Measurements from ENCODE around the gene C2CD2L.
"Not testable (repeated sequence)": the region's sequence is repeated elsewhere in the genome, so short reads cannot be mapped to it uniquely, and the experiment has no call there.

Gene C2CD2L

GRCh38 chr11:119134389-119134978 is 27.3 kb downstream of the C2CD2L start:
- TF ChIP-seq SUZ12 (IDR thresholded peaks at IDR 0.05) (no peak), SP1 (IDR thresholded peaks at IDR 0.05) (no peak), NFRKB (IDR thresholded peaks at IDR 0.05) (no peak), BHLHE40 (IDR thresholded peaks at IDR 0.05; ENCODE audit: borderline replicate concordance) (no peak), ZNF384 (IDR thresholded peaks at IDR 0.05) (no peak), PKNOX1 (IDR thresholded peaks at IDR 0.05) (no peak), LEF1 (IDR thresholded peaks at IDR 0.05; ENCODE audit: borderline replicate concordance) (no peak), CTBP1 (IDR thresholded peaks at IDR 0.05; ENCODE audit: borderline replicate concordance) (no peak), FOXK2 (IDR thresholded peaks at IDR 0.05) (no peak), FOXM1 (IDR thresholded peaks at IDR 0.05; ENCODE audit: borderline replicate concordance) (no peak), FOXA1 (IDR thresholded peaks at IDR 0.05) (no peak), HDGF (IDR thresholded peaks at IDR 0.05; ENCODE audit: borderline replicate concordance) (no peak), ELF4 (IDR thresholded peaks at IDR 0.05) (no peak), ARNT (IDR thresholded peaks at IDR 0.05) (no peak), TARDBP (IDR thresholded peaks at IDR 0.05) (no peak), L3MBTL2 (conservative IDR thresholded peaks at IDR 0.05) (no peak)
- DNase-seq (ENCODE audit: extremely low spot score), result no peak
- POLR2A ChIA-PET, result interaction anchor here (1.4 kb wide), 1 partner anchor 14 kb away, joined by 3 read pairs; no protein-coding TSS in a partner anchor
- CTCF ChIA-PET, result interaction anchor here (1.3 kb wide), 1 partner anchor 14 kb away, joined by 4 read pairs; the partner anchor contains the start of gene ABCG4

DNA sequence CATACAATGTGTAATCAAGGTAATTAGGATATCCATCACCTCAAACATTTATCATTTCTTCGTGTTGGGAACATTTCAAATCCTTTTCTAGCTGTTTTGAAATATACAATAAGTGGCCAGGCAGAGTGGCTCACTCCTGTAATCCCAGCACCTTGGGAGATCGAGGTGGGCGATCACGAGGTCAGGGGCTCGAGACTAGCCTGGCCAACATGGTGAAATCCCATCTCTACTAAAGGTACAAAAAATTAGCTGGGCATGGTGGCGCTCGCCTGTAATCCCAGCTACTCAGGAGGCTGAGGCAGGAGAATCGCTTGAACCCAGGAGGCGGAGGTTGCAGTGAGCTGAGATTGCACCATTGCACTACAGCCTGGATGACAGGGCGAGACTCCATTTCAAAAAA is 32.1 kb downstream of the C2CD2L start:
- POLR2A ChIA-PET, result interaction anchor here (1.0 to 1.1 kb wide), 2 partner anchors 18 to 33 kb away, joined by 3 read pairs; partner anchors contain the start of gene HINFP
- CTCF ChIA-PET; DNase-seq (ENCODE audit: extremely low spot score): not testable (repeated sequence)

- CTCF ChIA-PET, result interaction anchor here (0.6 to 0.9 kb wide), 3 partner anchors 10 to 70 kb away, joined by 3 to 4 read pairs (median 4); no protein-coding TSS in a partner anchor
- TF ChIP-seq ARNT (IDR thresholded peaks at IDR 0.05), result no peak
- TF ChIP-seq FOXM1 (IDR thresholded peaks at IDR 0.05; ENCODE audit: borderline replicate concordance), result no peak
- TF ChIP-seq HDGF (IDR thresholded peaks at IDR 0.05; ENCODE audit: borderline replicate concordance), result no peak
- no peak for TF ChIP-seq BHLHE40 (IDR thresholded peaks at IDR 0.05; ENCODE audit: borderline replicate concordance)
- TF ChIP-seq SUZ12 (IDR thresholded peaks at IDR 0.05), result no peak
- no peak for TF ChIP-seq ELF4 (IDR thresholded peaks at IDR 0.05)
- no peak for TF ChIP-seq FOXK2 (IDR thresholded peaks at IDR 0.05)
- TF ChIP-seq LEF1 (IDR thresholded peaks at IDR 0.05; ENCODE audit: borderline replicate concordance), result no peak
- no peak for TF ChIP-seq NFRKB (IDR thresholded peaks at IDR 0.05)
- TF ChIP-seq SP1 (IDR thresholded peaks at IDR 0.05), result no peak
- no peak for TF ChIP-seq L3MBTL2 (conservative IDR thresholded peaks at IDR 0.05)
- TF ChIP-seq CTBP1 (IDR thresholded peaks at IDR 0.05; ENCODE audit: borderline replicate concordance), result no peak
- TF ChIP-seq PKNOX1 (IDR thresholded peaks at IDR 0.05), result no peak
- TF ChIP-seq ZNF384 (IDR thresholded peaks at IDR 0.05), result no peak
- peak; percentile 87 for DNase-seq (ENCODE audit: extremely low spot score)
- POLR2A ChIA-PET, result interaction anchor here (0.6 to 1.1 kb wide), 5 partner anchors 24 to 77 kb away, joined by 3 to 5 read pairs (median 3); partner anchors contain the start of genes CBL, HINFP, NLRX1 and VPS11
Measured at GRCh38 chr11:119144825-119145486, 37.8 kb downstream of the C2CD2L start.

GRCh38 chr11:119145551-119145950 is 38.4 kb downstream of the C2CD2L start:
- POLR2A ChIA-PET, result interaction anchor here (0.6 to 1.1 kb wide), 4 partner anchors 23 to 78 kb away, joined by 3 to 5 read pairs (median 4); partner anchors contain the start of genes HINFP, NLRX1 and VPS11
- CTCF ChIA-PET, result interaction anchor here (0.6 to 0.9 kb wide), 3 partner anchors 10 to 70 kb away, joined by 3 to 4 read pairs (median 4); no protein-coding TSS in a partner anchor

DNA sequence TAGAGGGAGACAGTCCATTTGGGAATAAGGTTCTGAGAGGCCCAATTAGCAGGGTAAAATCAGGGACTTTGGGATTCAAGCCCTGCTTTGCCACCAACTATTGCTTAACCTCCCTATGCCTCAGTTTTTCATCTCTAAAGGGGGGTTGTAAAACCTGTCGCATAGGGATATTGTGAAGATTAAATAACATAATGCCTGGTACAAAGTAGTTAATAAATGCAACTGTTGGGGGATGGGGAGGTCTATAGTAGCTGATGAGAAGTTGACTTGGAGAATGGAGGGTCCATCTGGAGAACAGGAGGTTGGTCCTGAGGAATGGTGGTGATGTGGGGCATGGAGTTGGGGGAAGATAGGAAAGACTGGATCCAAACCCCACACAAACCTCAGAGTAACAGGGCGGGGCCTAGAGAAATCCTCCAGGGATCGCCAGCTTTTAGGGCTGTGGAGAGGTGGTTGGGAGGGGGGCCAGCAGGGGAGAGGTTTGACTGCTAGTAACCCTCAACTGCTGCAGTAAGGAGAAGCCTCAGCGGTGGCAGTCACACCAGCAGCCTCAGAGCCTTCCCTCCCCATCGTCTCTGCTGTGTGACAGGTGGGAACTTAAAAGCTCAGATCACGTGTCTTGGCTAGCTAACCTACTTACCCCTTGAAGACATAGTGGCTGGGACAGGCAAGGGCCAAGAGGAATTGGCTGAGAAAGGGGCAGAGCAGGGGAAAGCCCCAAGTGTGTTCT is 40.6 kb downstream of the C2CD2L start:
- DNase-seq (ENCODE audit: extremely low spot score), result no peak
- TF ChIP-seq SUZ12 (IDR thresholded peaks at IDR 0.05), result no peak
- no peak for TF ChIP-seq TARDBP (IDR thresholded peaks at IDR 0.05)
- no peak for TF ChIP-seq LEF1 (IDR thresholded peaks at IDR 0.05; ENCODE audit: borderline replicate concordance)
- TF ChIP-seq PKNOX1 (IDR thresholded peaks at IDR 0.05), result no peak
- TF ChIP-seq CTBP1 (IDR thresholded peaks at IDR 0.05; ENCODE audit: borderline replicate concordance), result no peak
- TF ChIP-seq FOXA1 (IDR thresholded peaks at IDR 0.05), result no peak
- TF ChIP-seq ARNT (IDR thresholded peaks at IDR 0.05), result no peak
- TF ChIP-seq L3MBTL2 (conservative IDR thresholded peaks at IDR 0.05), result no peak; the same call in 1 of the 2 replicates
- no peak for TF ChIP-seq HDGF (IDR thresholded peaks at IDR 0.05; ENCODE audit: borderline replicate concordance)
- no peak for TF ChIP-seq FOXK2 (IDR thresholded peaks at IDR 0.05)
- TF ChIP-seq SP1 (IDR thresholded peaks at IDR 0.05), result no peak
- TF ChIP-seq FOXM1 (IDR thresholded peaks at IDR 0.05; ENCODE audit: borderline replicate concordance), result no peak
- TF ChIP-seq ZNF384 (IDR thresholded peaks at IDR 0.05), result no peak
- no peak for TF ChIP-seq NFRKB (IDR thresholded peaks at IDR 0.05)
- POLR2A ChIA-PET, result interaction anchor here (1.4 to 1.5 kb wide), 2 partner anchors 21 to 357 kb away, joined by 3 to 4 read pairs; partner anchors contain the start of gene NLRX1
- CTCF ChIA-PET, result interaction anchor here (1.0 to 1.3 kb wide), 3 partner anchors 9 to 215 kb away, joined by 4 read pairs; no protein-coding TSS in a partner anchor

More at GRCh38 chr11:119145551-119145950, 38.4 kb downstream of the C2CD2L start:
- TF ChIP-seq TARDBP (IDR thresholded peaks at IDR 0.05) (no peak), SP1 (IDR thresholded peaks at IDR 0.05) (no peak), FOXA1 (IDR thresholded peaks at IDR 0.05) (no peak), FOXM1 (IDR thresholded peaks at IDR 0.05; ENCODE audit: borderline replicate concordance) (no peak), ARNT (IDR thresholded peaks at IDR 0.05) (no peak), LEF1 (IDR thresholded peaks at IDR 0.05; ENCODE audit: borderline replicate concordance) (no peak), L3MBTL2 (conservative IDR thresholded peaks at IDR 0.05) (no peak), HDGF (IDR thresholded peaks at IDR 0.05; ENCODE audit: borderline replicate concordance) (no peak), NFRKB (IDR thresholded peaks at IDR 0.05) (no peak), CTBP1 (IDR thresholded peaks at IDR 0.05; ENCODE audit: borderline replicate concordance) (no peak), ELF4 (IDR thresholded peaks at IDR 0.05) (no peak)
- DNase-seq (ENCODE audit: extremely low spot score), result no peak
